Uterus (tissue), 4 donors: ENCODE data around the gene LPP. TPM values are rescaled to one million over a fixed set of nuclear protein-coding genes. Genes with fewer than 3 reads are reported as not detected.

ENCODE experiments used
- DNase-seq, 2 donors: peaks; one replicate each; pipeline ENCODE4 v3.0.0-alpha.2; 2019 to 2020
- H3K27ac ChIP-seq, 2 donors: fragments of 200-600 bp; sonication (generic); 1 replicate in 1 of 2; 2 replicates in 1 of 2; pipeline ENCODE4 v1.5.1; 2016 to 2018
- H3K27me3 ChIP-seq, 2 donors: fragments of 200-600 bp; sonication (generic); one replicate each; pipeline ENCODE4 v1.5.1; 2018 to 2019; ENCODE audit warnings: control low read depth in 1 of 2
- H3K36me3 ChIP-seq, 2 donors: fragments of 200-600 bp; sonication (generic); one replicate each; pipeline ENCODE4 v1.5.1; 2019; ENCODE audit warnings: control low read depth in 1 of 2
- H3K4me1 ChIP-seq, 2 donors: fragments of 200-600 bp; sonication (generic); one replicate each; pipeline ENCODE4 v1.5.1; 2018 to 2019; ENCODE audit warnings: control low read depth in 1 of 2
- H3K4me3 ChIP-seq, 2 donors: fragments of 200-600 bp; sonication (generic); 1 replicate in 1 of 2; 2 replicates in 1 of 2; pipeline ENCODE4 v1.5.1; 2018 to 2019; ENCODE audit warnings: mild to moderate bottlenecking in 1 of 2
- H3K9me3 ChIP-seq, 2 donors: fragments of 200-600 bp; sonication (generic); one replicate each; pipeline ENCODE4 v1.5.1; 2019; ENCODE audit warnings: control low read depth in 1 of 2
- POLR2A ChIP-seq, 2 donors: fragments of 450-650 bp; IDR thresholded peaks; one replicate each; pipeline ENCODE4 v1.6.1; 2016; ENCODE audit warnings: antibody characterized with exemption in 2 of 2, mild to moderate bottlenecking in 1 of 2, moderate library complexity in 1 of 2
- intact Hi-C: fragments of 100-400 bp; cut with DNase I; formaldehyde crosslinking; loops from one replicate; pipeline ENCODE4 v1.15.1; 2023; ENCODE audit warnings: low total_unique reads
- total RNA-seq, 4 donors: library from RNA; depleted of rRNA in 3 of 4; stranded (reverse); fragments of >200 nt in 3 of 4; gene quantifications; one replicate each; pipeline versions ENCODE4 v1.1.0 to v1.2.4, GENCODE V29; 2014 to 2023
- TF ChIP-seq, protein P1 (sequence below), 4 experiments: fragments of 200-600 bp in 2 of 4; fragments of 450-650 bp in 2 of 4; sonication (generic) in 2 of 4; IDR thresholded peaks; one replicate each; pipeline ENCODE4 v1.5.1; 2016 to 2019; ENCODE audit warnings: antibody characterized with exemption in 4 of 4, mild to moderate bottlenecking in 2 of 4, moderate library complexity in 1 of 4
- donor health status: DM: yes; HTN: yes; CAD: no.

Gene LPP
- total RNA-seq, 4 donors from 2014 or later, result 180 to 1,374 (median 712) TPM

- no peak for DNase-seq
- Histone ChIP-seq H3K4me3 (no peak overlapping the region), H3K9me3 (no peaks in the 10 kb centered on the region), H3K27ac (no peak overlapping the region), H3K27me3 (no peaks in the 10 kb centered on the region), H3K36me3 (no peaks in the 10 kb centered on the region), H3K4me1 (no peaks in the 10 kb centered on the region)
- intact Hi-C loops, result no loop called here
- TF ChIP-seq, protein P1, sequence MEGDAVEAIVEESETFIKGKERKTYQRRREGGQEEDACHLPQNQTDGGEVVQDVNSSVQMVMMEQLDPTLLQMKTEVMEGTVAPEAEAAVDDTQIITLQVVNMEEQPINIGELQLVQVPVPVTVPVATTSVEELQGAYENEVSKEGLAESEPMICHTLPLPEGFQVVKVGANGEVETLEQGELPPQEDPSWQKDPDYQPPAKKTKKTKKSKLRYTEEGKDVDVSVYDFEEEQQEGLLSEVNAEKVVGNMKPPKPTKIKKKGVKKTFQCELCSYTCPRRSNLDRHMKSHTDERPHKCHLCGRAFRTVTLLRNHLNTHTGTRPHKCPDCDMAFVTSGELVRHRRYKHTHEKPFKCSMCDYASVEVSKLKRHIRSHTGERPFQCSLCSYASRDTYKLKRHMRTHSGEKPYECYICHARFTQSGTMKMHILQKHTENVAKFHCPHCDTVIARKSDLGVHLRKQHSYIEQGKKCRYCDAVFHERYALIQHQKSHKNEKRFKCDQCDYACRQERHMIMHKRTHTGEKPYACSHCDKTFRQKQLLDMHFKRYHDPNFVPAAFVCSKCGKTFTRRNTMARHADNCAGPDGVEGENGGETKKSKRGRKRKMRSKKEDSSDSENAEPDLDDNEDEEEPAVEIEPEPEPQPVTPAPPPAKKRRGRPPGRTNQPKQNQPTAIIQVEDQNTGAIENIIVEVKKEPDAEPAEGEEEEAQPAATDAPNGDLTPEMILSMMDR (IDR thresholded peaks at IDR 0.05), result no peak
Measured at GRCh38 chr3:188769831-188770230, 615.9 kb downstream of the LPP start.

GRCh38 chr3:188772886-188773285 lies 618.9 kb downstream of the LPP start:
- intact Hi-C loops, result no loop called here
- H3K4me1 ChIP-seq, result no peaks in the 10 kb centered on the region
- TF ChIP-seq, protein P1 (IDR thresholded peaks at IDR 0.05), result no peak
- no peak for TF ChIP-seq POLR2A (IDR thresholded peaks at IDR 0.05)
- H3K4me3 ChIP-seq, result no peak overlapping the region
- H3K27ac ChIP-seq, result no peak overlapping the region
- DNase-seq, result no peak
- H3K27me3 ChIP-seq, result no peaks in the 10 kb centered on the region
- no peaks in the 10 kb centered on the region for H3K9me3 ChIP-seq
- H3K36me3 ChIP-seq, result no peaks in the 10 kb centered on the region

DNA sequence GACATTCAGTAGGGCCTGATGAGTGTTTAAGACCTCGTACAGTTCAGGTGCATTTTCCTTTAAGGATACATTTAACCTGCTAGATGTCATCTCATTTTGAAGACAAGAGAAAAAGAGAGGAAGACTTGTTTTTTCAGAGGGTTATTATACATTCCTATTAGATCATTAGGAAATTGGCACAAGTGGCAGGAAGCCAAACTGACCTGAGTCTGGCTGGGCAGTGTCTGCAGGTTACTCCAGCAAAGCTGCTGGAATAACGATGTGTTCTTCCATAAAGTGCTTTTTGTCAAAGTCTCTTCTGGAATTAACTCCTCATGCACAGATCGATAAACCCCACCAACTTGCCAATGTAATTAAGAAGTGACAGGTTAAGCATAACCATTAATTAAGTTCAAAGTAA lies 621.5 kb downstream of the LPP start:
- intact Hi-C loops, result no loop called here
- H3K4me3 ChIP-seq, result no peak overlapping the region
- no peaks in the 10 kb centered on the region for H3K9me3 ChIP-seq
- DNase-seq, result no peak
- TF ChIP-seq, protein P1 (IDR thresholded peaks at IDR 0.05), result no peak
- TF ChIP-seq POLR2A (IDR thresholded peaks at IDR 0.05), result no peak
- H3K36me3 ChIP-seq, result no peaks in the 10 kb centered on the region
- H3K27ac ChIP-seq, result no peak overlapping the region
- H3K4me1 ChIP-seq, result no peaks in the 10 kb centered on the region
- H3K27me3 ChIP-seq, result no peaks in the 10 kb centered on the region

DNA sequence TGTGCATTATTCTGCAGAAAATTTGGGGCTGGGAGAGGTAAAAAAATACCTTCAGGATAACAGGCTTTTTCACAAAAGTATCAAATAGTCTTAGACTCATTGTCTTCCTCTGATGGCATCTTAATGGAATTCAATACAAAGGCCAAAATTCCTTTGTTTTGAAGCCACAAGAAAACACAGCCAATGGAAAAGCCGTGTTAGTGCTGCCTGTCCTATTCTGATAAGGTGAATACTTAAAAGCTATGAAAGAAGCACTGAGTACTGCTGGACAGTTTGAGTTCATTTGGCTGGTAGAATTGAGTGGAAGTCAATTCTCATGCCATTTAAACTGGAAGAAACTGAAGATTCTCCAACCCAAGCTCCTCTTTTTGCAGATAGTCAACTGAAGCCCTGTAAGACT lies 622.5 kb downstream of the LPP start:
- H3K27me3 ChIP-seq, result no peaks in the 10 kb centered on the region
- no peak overlapping the region for H3K27ac ChIP-seq
- H3K9me3 ChIP-seq, result no peaks in the 10 kb centered on the region
- TF ChIP-seq, protein P1 (IDR thresholded peaks at IDR 0.05), result no peak
- no peak for TF ChIP-seq POLR2A (IDR thresholded peaks at IDR 0.05)
- intact Hi-C loops, result no loop called here
- no peak for DNase-seq
- no peak overlapping the region for H3K4me3 ChIP-seq
- H3K36me3 ChIP-seq, result no peaks in the 10 kb centered on the region
- no peaks in the 10 kb centered on the region for H3K4me1 ChIP-seq

GRCh38 chr3:188778091-188778852 lies 624.3 kb downstream of the LPP start:
- DNase-seq, result no peak
- no peaks in the 10 kb centered on the region for H3K36me3 ChIP-seq
- no peak overlapping the region for H3K4me3 ChIP-seq
- intact Hi-C loops, result no loop called here
- no peak overlapping the region for H3K27ac ChIP-seq
- H3K27me3 ChIP-seq, result no peaks in the 10 kb centered on the region
- no peaks in the 10 kb centered on the region for H3K4me1 ChIP-seq
- no peak for TF ChIP-seq POLR2A (IDR thresholded peaks at IDR 0.05)
- TF ChIP-seq, protein P1 (IDR thresholded peaks at IDR 0.05), result no peak
- no peaks in the 10 kb centered on the region for H3K9me3 ChIP-seq
